HEK293T (cell line): ENCODE results near the gene PCED1B.

ENCODE experiments used
- CTCF ChIA-PET: fragments of 350-600 bp; formaldehyde crosslinking; extraction: SDS; loops from one replicate; lab custom pipeline; 2021; ENCODE audit warnings: antibody characterized with exemption, inconsistent platforms; lab: Yijun Ruan, JAX
- POLR2A ChIA-PET: fragments of 350-600 bp; formaldehyde crosslinking; extraction: SDS; loops from one replicate; lab custom pipeline; 2020; ENCODE audit warnings: antibody characterized with exemption, inconsistent platforms; lab: Yijun Ruan, JAX
- DNase-seq: peaks from one replicate; pipeline ENCODE4 v3.0.0; 2012; ENCODE audit warnings: mixed read lengths; ENCODE audit errors: extremely low spot score
- ARNT ChIP-seq: fragments of 450-650 bp; IDR thresholded peaks from 2 replicates; pipeline ENCODE4 v1.6.1; 2017; ENCODE audit warnings: mild to moderate bottlenecking
- BHLHE40 ChIP-seq: fragments of 450-650 bp; IDR thresholded peaks from 2 replicates; pipeline ENCODE4 v1.6.1; 2016; ENCODE audit warnings: mild to moderate bottlenecking, moderate library complexity, borderline replicate concordance
- CTBP1 ChIP-seq: fragments of 450-650 bp; IDR thresholded peaks from 2 replicates; pipeline ENCODE4 v1.6.1; 2016; ENCODE audit warnings: borderline replicate concordance
- ELF4 ChIP-seq: fragments of 450-650 bp; IDR thresholded peaks from 2 replicates; pipeline ENCODE4 v1.6.1; 2017; ENCODE audit warnings: antibody characterized with exemption
- FOXA1 ChIP-seq: fragments of 450-650 bp; IDR thresholded peaks from 2 replicates; pipeline ENCODE4 v1.6.1; 2016; ENCODE audit warnings: mild to moderate bottlenecking
- FOXM1 ChIP-seq: fragments of 450-650 bp; IDR thresholded peaks from 2 replicates; pipeline ENCODE4 v1.6.1; 2017; ENCODE audit warnings: mild to moderate bottlenecking, borderline replicate concordance
- HDGF ChIP-seq: fragments of 450-650 bp; IDR thresholded peaks from 2 replicates; pipeline ENCODE4 v1.6.1; 2017; ENCODE audit warnings: antibody characterized with exemption, borderline replicate concordance
- L3MBTL2 ChIP-seq: fragments of 450-650 bp; conservative IDR thresholded peaks from 2 replicates; pipeline ENCODE4 v1.6.1; 2016; ENCODE audit warnings: mild to moderate bottlenecking
- LEF1 ChIP-seq: fragments of 450-650 bp; IDR thresholded peaks from 2 replicates; pipeline ENCODE4 v1.6.1; 2017; ENCODE audit warnings: mild to moderate bottlenecking, borderline replicate concordance
- NFRKB ChIP-seq: fragments of 450-650 bp; IDR thresholded peaks from 2 replicates; pipeline ENCODE4 v1.6.1; 2016; ENCODE audit warnings: mild to moderate bottlenecking, moderate library complexity
- PKNOX1 ChIP-seq: fragments of 450-650 bp; IDR thresholded peaks from 2 replicates; pipeline ENCODE4 v1.6.1; 2016
- SP1 ChIP-seq: fragments of 450-650 bp; IDR thresholded peaks from 2 replicates; pipeline ENCODE4 v1.6.1; 2017
- SUZ12 ChIP-seq: fragments of 450-650 bp; IDR thresholded peaks from 2 replicates; pipeline ENCODE4 v1.6.1; 2016; ENCODE audit warnings: mild to moderate bottlenecking
- TARDBP ChIP-seq: fragments of 450-650 bp; IDR thresholded peaks from 2 replicates; pipeline ENCODE4 v1.6.1; 2016
- ZNF384 ChIP-seq: fragments of 450-650 bp; IDR thresholded peaks from 2 replicates; pipeline ENCODE4 v1.6.1; 2016

PCED1B gene

GRCh38 chr12:47071241-47071852 is 8.1 kb upstream of the PCED1B start:
- CTCF ChIA-PET, result interaction anchor here (0.6 to 1.4 kb wide), 6 partner anchors 8 to 1256 kb away, joined by 3 to 9 read pairs (median 4); partner anchors contain the start of genes AMIGO2 and PCED1B
- POLR2A ChIA-PET, result no interaction called here
- peak; percentile 30 for TF ChIP-seq PKNOX1
- no peak for TF ChIP-seq FOXA1
- peak; percentile 48 for DNase-seq

- ChIA-PET POLR2A (no interaction called here), CTCF (interaction anchor here (0.6 kb wide), 1 partner anchor 172 kb away, joined by 4 read pairs; no protein-coding TSS in a partner anchor)
- TF ChIP-seq NFRKB (no peak), ARNT (no peak), LEF1 (no peak)
- no peak for DNase-seq
Observed at GRCh38 chr12:47073951-47074350, 5.5 kb upstream of the PCED1B start.

GRCh38 chr12:47074757-47075156 is 4.7 kb upstream of the PCED1B start:
- ChIA-PET CTCF (no interaction called here), POLR2A (no interaction called here)
- DNase-seq, result no peak
- TF ChIP-seq ARNT (no peak), BHLHE40 (no peak), HDGF (no peak), L3MBTL2 (no peak), PKNOX1 (no peak), TARDBP (no peak), LEF1 (no peak), SP1 (no peak), ZNF384 (no peak), SUZ12 (no peak), CTBP1 (no peak), NFRKB (no peak)

GRCh38 chr12:47075192-47076084 is 4.0 kb upstream of the PCED1B start:
- no peak for TF ChIP-seq CTBP1
- no peak for TF ChIP-seq ARNT
- DNase-seq, result no peak
- ChIA-PET POLR2A (no interaction called here), CTCF (no interaction called here)

GRCh38 chr12:47077206-47078085 is 2.0 kb upstream of the PCED1B start:
- no peak for DNase-seq
- CTCF ChIA-PET, result interaction anchor here (0.8 kb wide), 1 partner anchor 7 kb away, joined by 3 read pairs; no protein-coding TSS in a partner anchor
- no peak for TF ChIP-seq SP1
- TF ChIP-seq ARNT, result no peak
- TF ChIP-seq FOXA1, result no peak
- TF ChIP-seq FOXM1, result no peak
- no peak for TF ChIP-seq HDGF
- no peak for TF ChIP-seq L3MBTL2
- no peak for TF ChIP-seq TARDBP
- no peak for TF ChIP-seq NFRKB
- no peak for TF ChIP-seq PKNOX1
- TF ChIP-seq CTBP1, result no peak
- no peak for TF ChIP-seq ELF4
- no peak for TF ChIP-seq SUZ12
- POLR2A ChIA-PET, result no interaction called here

GRCh38 chr12:47078086-47078395 is 1.4 kb upstream of the PCED1B start:
- CTCF ChIA-PET, result interaction anchor here (0.8 kb wide), 1 partner anchor 8 kb away, joined by 3 read pairs; no protein-coding TSS in a partner anchor
- POLR2A ChIA-PET, result no interaction called here
- TF ChIP-seq NFRKB (no peak), HDGF (no peak), BHLHE40 (no peak), TARDBP (no peak), FOXM1 (no peak), ELF4 (no peak), ZNF384 (no peak)

More at GRCh38 chr12:47078086-47078395, 1.4 kb upstream of the PCED1B start:
- no peak for DNase-seq
